Parathyroid adenoma (tissue), 2 donors: ENCODE measurements around the gene ARHGAP42.

Experiments
- H2AFZ ChIP-seq: fragments of 300-600 bp; sonication (generic); one replicate; pipeline ENCODE4 v1.7.0; 2017; ENCODE audit warnings: antibody characterized with exemption, mild to moderate bottlenecking
- H3K27ac ChIP-seq: fragments of 300-600 bp; sonication (generic); one replicate; pipeline ENCODE4 v1.7.0; 2017
- H3K27me3 ChIP-seq: fragments of 300-600 bp; sonication (generic); one replicate; pipeline ENCODE4 v1.7.0; 2017; ENCODE audit warnings: low read length; ENCODE audit not compliant: control insufficient read depth, insufficient read depth
- H3K36me3 ChIP-seq: fragments of 300-600 bp; sonication (generic); one replicate; pipeline ENCODE4 v1.7.0; 2017; ENCODE audit warnings: low read length; ENCODE audit not compliant: control insufficient read depth, insufficient read depth
- H3K4me1 ChIP-seq: fragments of 300-600 bp; sonication (generic); one replicate; pipeline ENCODE4 v1.7.0; 2017; ENCODE audit warnings: control low read depth
- H3K4me2 ChIP-seq: fragments of 300-600 bp; sonication (generic); one replicate; pipeline ENCODE4 v1.7.0; 2017; ENCODE audit warnings: low read length
- H3K4me3 ChIP-seq: fragments of 300-600 bp; sonication (generic); one replicate; pipeline ENCODE4 v1.7.0; 2017; ENCODE audit warnings: low read depth, low read length
- H3K79me2 ChIP-seq: fragments of 300-600 bp; sonication (generic); one replicate; pipeline ENCODE4 v1.7.0; 2017; ENCODE audit warnings: control low read depth
- H3K9ac ChIP-seq: fragments of 300-600 bp; sonication (generic); one replicate; pipeline ENCODE4 v1.7.0; 2017; ENCODE audit warnings: mild to moderate bottlenecking
- H3K9me3 ChIP-seq: fragments of 300-600 bp; sonication (generic); one replicate; pipeline ENCODE4 v1.7.0; 2017; ENCODE audit warnings: low read length; ENCODE audit not compliant: control insufficient read depth
- TF ChIP-seq, protein P1 (sequence below): fragments of 300-600 bp; sonication (generic); IDR thresholded peaks from one replicate; pipeline ENCODE4 v1.7.0; 2017; ENCODE audit warnings: antibody characterized with exemption, mild to moderate bottlenecking
- donor health status: primary hyperparathyroidism.

ARHGAP42 gene, protein sequence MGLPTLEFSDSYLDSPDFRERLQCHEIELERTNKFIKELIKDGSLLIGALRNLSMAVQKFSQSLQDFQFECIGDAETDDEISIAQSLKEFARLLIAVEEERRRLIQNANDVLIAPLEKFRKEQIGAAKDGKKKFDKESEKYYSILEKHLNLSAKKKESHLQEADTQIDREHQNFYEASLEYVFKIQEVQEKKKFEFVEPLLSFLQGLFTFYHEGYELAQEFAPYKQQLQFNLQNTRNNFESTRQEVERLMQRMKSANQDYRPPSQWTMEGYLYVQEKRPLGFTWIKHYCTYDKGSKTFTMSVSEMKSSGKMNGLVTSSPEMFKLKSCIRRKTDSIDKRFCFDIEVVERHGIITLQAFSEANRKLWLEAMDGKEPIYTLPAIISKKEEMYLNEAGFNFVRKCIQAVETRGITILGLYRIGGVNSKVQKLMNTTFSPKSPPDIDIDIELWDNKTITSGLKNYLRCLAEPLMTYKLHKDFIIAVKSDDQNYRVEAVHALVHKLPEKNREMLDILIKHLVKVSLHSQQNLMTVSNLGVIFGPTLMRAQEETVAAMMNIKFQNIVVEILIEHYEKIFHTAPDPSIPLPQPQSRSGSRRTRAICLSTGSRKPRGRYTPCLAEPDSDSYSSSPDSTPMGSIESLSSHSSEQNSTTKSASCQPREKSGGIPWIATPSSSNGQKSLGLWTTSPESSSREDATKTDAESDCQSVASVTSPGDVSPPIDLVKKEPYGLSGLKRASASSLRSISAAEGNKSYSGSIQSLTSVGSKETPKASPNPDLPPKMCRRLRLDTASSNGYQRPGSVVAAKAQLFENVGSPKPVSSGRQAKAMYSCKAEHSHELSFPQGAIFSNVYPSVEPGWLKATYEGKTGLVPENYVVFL

DNA sequence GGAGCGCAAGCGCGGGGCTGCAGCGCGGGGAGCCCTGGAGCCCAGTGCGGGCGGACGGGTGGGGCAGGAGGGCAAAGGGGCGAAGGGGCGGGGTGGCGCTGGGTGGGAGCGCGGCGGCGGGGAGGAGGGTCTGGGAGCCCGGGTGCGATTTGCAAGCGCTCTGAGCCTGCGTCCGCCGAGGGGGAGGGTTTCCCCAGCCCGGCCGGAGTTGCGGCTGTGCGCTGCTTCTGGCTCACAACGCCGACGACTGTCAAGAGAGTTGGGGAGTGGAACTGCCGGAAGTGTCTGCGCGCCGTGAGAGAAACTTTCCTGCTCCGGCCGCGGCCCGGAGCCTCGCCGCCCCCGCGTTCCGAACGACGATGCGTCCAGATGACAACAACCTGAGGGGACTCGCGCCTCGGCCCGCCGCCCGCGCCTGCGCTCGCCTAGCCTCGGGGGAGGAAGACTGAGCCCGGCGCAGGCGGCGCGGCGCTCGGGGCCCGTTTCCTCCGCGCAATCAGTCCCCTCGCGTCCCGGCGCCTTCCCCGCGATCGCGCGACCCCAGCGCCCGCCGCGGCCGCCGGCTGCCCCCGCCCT, at the start of gene ARHGAP42:
Gene ARHGAP42, plus strand, starts transcription at position 235 of the 576 bp plus-strand sequence. CDS start 391 bp downstream, outside the sequence.
- H3K79me2 ChIP-seq: peaks cover 2% of the 10 kb centered on the region
- peak within 1 kb of the TSS; percentile 61 for H3K4me2 ChIP-seq
- peaks cover 3% of the 10 kb centered on the region for H3K4me1 ChIP-seq
- H2AFZ ChIP-seq: peak within 1 kb of the TSS; percentile 80
- H3K27me3 ChIP-seq: no peaks in the 10 kb centered on the region
- no peak within 1 kb of the TSS for H3K9ac ChIP-seq
- peak within 1 kb of the TSS; percentile 63 for H3K4me3 ChIP-seq
- TF ChIP-seq, protein P1, sequence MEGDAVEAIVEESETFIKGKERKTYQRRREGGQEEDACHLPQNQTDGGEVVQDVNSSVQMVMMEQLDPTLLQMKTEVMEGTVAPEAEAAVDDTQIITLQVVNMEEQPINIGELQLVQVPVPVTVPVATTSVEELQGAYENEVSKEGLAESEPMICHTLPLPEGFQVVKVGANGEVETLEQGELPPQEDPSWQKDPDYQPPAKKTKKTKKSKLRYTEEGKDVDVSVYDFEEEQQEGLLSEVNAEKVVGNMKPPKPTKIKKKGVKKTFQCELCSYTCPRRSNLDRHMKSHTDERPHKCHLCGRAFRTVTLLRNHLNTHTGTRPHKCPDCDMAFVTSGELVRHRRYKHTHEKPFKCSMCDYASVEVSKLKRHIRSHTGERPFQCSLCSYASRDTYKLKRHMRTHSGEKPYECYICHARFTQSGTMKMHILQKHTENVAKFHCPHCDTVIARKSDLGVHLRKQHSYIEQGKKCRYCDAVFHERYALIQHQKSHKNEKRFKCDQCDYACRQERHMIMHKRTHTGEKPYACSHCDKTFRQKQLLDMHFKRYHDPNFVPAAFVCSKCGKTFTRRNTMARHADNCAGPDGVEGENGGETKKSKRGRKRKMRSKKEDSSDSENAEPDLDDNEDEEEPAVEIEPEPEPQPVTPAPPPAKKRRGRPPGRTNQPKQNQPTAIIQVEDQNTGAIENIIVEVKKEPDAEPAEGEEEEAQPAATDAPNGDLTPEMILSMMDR: no peak
- no peaks in the 10 kb centered on the region for H3K9me3 ChIP-seq
- H3K36me3 ChIP-seq: no peaks in the 10 kb centered on the region
- peak within 1 kb of the TSS; percentile 48 for H3K27ac ChIP-seq

- Histone ChIP-seq H2AFZ (no peak overlapping the region), H3K36me3 (no peaks in the 10 kb centered on the region), H3K4me3 (no peak overlapping the region)
Observed at GRCh38 chr11:100637706-100638105, 49.4 kb upstream of the ARHGAP42 start.

DNA sequence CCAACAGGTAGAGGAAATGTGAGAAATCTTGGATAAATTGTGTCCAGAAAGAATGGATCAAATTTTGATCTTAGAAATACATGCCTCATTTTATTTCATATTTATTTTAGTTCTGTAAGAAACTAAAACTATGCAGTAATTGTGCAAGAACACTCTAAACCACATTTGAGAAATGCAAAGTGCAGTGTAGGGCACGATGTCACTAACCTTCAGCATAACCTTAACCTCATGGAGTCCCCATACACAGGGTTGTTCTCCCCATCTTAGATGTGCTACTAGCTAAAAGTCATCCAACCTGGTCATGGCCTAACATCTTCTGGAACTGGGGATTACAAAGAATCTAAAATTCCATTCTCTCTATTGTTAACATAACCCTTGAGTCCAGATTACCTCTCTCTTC, 48.4 kb upstream of the ARHGAP42 start:
- Histone ChIP-seq H3K36me3 (no peaks in the 10 kb centered on the region), H3K4me1 (no peaks in the 10 kb centered on the region), H3K27ac (no peak overlapping the region), H3K9me3 (no peaks in the 10 kb centered on the region), H3K79me2 (no peaks in the 10 kb centered on the region), H3K4me3 (no peak overlapping the region), H3K4me2 (no peak overlapping the region), H3K27me3 (no peaks in the 10 kb centered on the region), H2AFZ (no peak overlapping the region), H3K9ac (no peak overlapping the region)
- TF ChIP-seq, protein P1: no peak

More at GRCh38 chr11:100637706-100638105, 49.4 kb upstream of the ARHGAP42 start:
- TF ChIP-seq, protein P1: no peak
- Histone ChIP-seq H3K27ac (no peak overlapping the region), H3K4me2 (no peak overlapping the region), H3K27me3 (no peaks in the 10 kb centered on the region), H3K4me1 (no peaks in the 10 kb centered on the region), H3K9ac (no peak overlapping the region), H3K9me3 (no peaks in the 10 kb centered on the region), H3K79me2 (no peaks in the 10 kb centered on the region)

DNA sequence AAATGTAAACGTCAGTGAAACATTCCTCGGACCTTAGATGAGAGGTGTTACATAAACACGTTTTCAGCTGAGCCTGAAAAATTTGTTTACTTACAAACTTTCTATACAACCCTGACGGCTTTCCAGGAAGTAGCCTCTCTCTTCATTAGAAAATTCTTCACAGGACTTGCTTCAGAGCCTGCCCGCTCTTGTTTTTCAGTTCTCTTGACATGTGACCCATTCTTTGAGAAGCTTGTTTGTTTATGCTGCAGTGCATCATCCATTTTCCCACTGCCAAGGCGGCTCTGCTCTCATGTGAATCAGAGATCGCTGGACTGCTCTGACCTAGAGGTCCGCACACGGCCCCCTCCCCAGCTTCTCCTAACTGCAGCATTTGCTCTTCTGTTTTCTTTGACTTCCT, 47.9 kb upstream of the ARHGAP42 start:
- Histone ChIP-seq H3K4me2 (no peak overlapping the region), H3K27ac (no peak overlapping the region), H2AFZ (no peak overlapping the region), H3K9me3 (no peaks in the 10 kb centered on the region), H3K36me3 (no peaks in the 10 kb centered on the region), H3K4me1 (no peaks in the 10 kb centered on the region), H3K9ac (no peak overlapping the region), H3K4me3 (no peak overlapping the region), H3K27me3 (no peaks in the 10 kb centered on the region), H3K79me2 (no peaks in the 10 kb centered on the region)
- TF ChIP-seq, protein P1: no peak
